ENCODE measurements around the gene VSTM2L. TPM values are rescaled to one million over a fixed set of nuclear protein-coding genes. Genes with fewer than 3 reads are reported as not detected.
A peak's percentile ranks its signal among the peaks of the same experiment; 100 is the strongest.

The VSTM2L gene
- total RNA-seq, 1 donor from 2014 or later = 15.9 TPM

DNA sequence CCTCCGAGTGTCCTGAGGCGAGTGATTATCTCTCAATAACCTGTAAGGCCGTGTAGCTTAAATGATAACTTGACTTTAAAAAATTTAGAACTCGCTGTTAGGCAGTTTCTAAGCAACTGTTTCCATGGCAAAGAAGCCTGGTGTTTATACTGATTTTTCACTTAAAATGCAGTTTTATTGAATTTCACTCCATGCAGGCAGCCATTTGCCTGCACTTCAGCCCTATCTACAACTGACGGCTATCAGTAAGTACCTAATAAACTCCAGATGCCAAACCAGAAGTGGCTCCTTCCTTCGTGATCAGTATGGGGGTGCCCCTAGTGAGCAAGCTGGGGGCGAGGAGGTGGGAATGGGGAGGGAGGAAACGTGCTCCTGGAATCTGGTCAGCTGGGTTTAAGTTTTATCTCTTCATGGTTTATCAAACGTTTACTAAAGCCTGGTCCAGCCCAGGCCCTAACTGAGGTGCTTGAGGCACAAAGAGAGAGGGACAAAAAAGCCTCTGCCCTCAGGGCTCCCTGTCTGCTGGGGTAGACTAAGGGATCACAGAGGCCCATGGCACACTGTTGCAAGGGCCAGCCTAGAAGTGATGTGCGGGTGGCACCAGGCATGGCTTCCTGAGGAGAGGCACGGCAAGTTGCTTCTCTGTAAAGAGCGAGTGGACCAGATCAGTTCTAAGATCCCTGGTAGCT lies 84.8 kb downstream of the VSTM2L start:
- Mint-ChIP-seq H3K27ac (ENCODE audit: unreplicated experiment) (peak overlapping the region; percentile 50), H3K36me3 (ENCODE audit: unreplicated experiment) (no peaks in the 10 kb centered on the region), H3K27me3 (ENCODE audit: unreplicated experiment) (no peaks in the 10 kb centered on the region), H3K9me3 (ENCODE audit: unreplicated experiment) (no peaks in the 10 kb centered on the region), H3K4me3 (ENCODE audit: unreplicated experiment) (peak overlapping the region; percentile 25), H3K4me1 (ENCODE audit: low read depth, unreplicated experiment) (peaks cover 57% of the 10 kb centered on the region)
- TF ChIP-seq CTCF (IDR thresholded peaks at IDR 0.05; ENCODE audit: partially characterized antibody, unreplicated experiment) = no peak
- no peak for DNase-seq

- Mint-ChIP-seq H3K9me3 (ENCODE audit: unreplicated experiment) (no peaks in the 10 kb centered on the region), H3K27me3 (ENCODE audit: unreplicated experiment) (no peaks in the 10 kb centered on the region), H3K4me3 (ENCODE audit: unreplicated experiment) (peak overlapping the region; percentile 9), H3K4me1 (ENCODE audit: low read depth, unreplicated experiment) (peaks cover 60% of the 10 kb centered on the region), H3K36me3 (ENCODE audit: unreplicated experiment) (no peaks in the 10 kb centered on the region), H3K27ac (ENCODE audit: unreplicated experiment) (no peak overlapping the region)
- no peak for DNase-seq
- no peak for TF ChIP-seq CTCF (IDR thresholded peaks at IDR 0.05; ENCODE audit: partially characterized antibody, unreplicated experiment)
Observed at GRCh38 chr20:37988306-37988954, 85.5 kb downstream of the VSTM2L start.

DNA sequence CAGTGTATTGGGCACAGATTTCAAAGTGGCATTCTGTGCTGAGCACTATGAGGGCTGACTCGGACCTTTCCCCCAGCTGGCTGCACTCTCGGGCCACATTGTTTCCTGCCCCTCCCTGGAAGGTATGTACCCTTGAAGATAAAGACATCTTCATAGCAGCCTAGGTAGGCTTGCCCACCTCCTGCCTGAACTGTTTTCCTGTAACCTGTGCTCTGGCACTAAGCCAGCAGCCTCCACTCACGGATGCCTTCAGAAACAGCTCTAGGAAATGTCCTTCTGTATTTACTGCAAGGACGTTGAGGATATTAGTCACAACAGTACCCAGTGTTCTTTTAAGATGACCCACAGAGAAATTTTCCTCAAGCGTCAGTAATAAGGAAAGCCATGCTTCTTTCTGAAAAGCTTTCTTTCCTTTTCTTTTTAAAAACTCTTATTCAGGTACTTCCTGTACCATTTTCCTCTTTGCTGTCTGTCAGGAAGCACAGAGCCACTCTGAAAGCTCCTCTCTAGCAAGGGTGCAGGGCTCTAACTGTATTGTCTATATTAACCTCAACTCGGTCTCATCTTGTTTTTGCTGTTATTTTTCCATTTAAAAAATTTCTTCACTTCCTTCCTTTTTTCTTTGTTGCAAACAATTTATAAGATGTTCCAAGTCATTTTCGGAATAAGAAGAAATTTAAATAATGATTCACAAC lies 86.8 kb downstream of the VSTM2L start:
- H3K4me3 Mint-ChIP-seq (ENCODE audit: unreplicated experiment) = peak overlapping the region; percentile 18
- DNase-seq = no peak
- no peak for TF ChIP-seq CTCF (IDR thresholded peaks at IDR 0.05; ENCODE audit: partially characterized antibody, unreplicated experiment)
- peaks cover 2% of the 10 kb centered on the region for H3K27me3 Mint-ChIP-seq (ENCODE audit: unreplicated experiment)
- no peaks in the 10 kb centered on the region for H3K9me3 Mint-ChIP-seq (ENCODE audit: unreplicated experiment)
- H3K27ac Mint-ChIP-seq (ENCODE audit: unreplicated experiment) = no peak overlapping the region
- no peaks in the 10 kb centered on the region for H3K36me3 Mint-ChIP-seq (ENCODE audit: unreplicated experiment)
- H3K4me1 Mint-ChIP-seq (ENCODE audit: low read depth, unreplicated experiment) = peaks cover 57% of the 10 kb centered on the region

DNA sequence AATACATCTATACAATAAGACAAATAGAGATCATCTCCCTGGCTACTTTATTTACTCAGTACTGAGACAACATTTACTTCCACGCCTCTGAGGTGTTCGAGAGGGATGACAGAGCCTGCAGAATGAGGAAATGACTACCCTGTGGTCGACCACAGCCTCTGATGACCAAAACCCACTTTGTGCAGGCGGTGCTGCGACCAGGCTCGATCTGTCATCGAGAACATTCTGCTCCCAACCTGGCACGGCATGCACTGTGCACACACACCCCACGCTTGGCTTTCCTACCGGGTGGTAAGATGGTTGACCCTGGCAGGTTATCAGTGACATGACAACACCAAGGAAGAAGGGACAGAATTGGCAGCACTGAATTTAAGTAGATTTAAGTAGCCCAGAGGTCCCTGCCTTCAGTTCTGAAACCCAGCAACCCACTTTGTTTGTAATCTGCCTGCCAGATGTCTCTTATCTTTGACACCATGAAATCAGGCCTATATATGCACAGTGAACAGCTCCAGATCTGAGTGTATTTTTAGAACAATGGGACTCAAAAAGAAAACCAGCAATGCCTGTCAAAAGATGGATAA lies 87.7 kb downstream of the VSTM2L start:
- peak overlapping the region; percentile 17 for H3K4me3 Mint-ChIP-seq (ENCODE audit: unreplicated experiment)
- peaks cover 61% of the 10 kb centered on the region for H3K4me1 Mint-ChIP-seq (ENCODE audit: low read depth, unreplicated experiment)
- peak overlapping the region; percentile 84 for H3K27ac Mint-ChIP-seq (ENCODE audit: unreplicated experiment)
- H3K9me3 Mint-ChIP-seq (ENCODE audit: unreplicated experiment) = no peaks in the 10 kb centered on the region
- H3K27me3 Mint-ChIP-seq (ENCODE audit: unreplicated experiment) = peaks cover 2% of the 10 kb centered on the region
- no peak for DNase-seq
- no peaks in the 10 kb centered on the region for H3K36me3 Mint-ChIP-seq (ENCODE audit: unreplicated experiment)
- no peak for TF ChIP-seq CTCF (IDR thresholded peaks at IDR 0.05; ENCODE audit: partially characterized antibody, unreplicated experiment)

Measured in glutamatergic neuron (in vitro differentiated cells).